WI38 (cell line): ENCODE measurements around the gene COG8.
"Not testable (repeated sequence)": the region's sequence is repeated elsewhere in the genome, so short reads cannot be mapped to it uniquely, and the experiment has no call there.

Source experiments
- H3K4me3 ChIP-seq: 2 replicates; pipeline ENCODE4 v1.5.1; 2011; ENCODE audit warnings: low read depth, mild to moderate bottlenecking, control low read depth, low read length
- TF ChIP-seq, protein P1 (sequence below): IDR thresholded peaks from 2 replicates; pipeline ENCODE4 v1.5.1; 2012; ENCODE audit warnings: low read depth, mild to moderate bottlenecking, control low read depth, low read length

COG8 gene

DNA sequence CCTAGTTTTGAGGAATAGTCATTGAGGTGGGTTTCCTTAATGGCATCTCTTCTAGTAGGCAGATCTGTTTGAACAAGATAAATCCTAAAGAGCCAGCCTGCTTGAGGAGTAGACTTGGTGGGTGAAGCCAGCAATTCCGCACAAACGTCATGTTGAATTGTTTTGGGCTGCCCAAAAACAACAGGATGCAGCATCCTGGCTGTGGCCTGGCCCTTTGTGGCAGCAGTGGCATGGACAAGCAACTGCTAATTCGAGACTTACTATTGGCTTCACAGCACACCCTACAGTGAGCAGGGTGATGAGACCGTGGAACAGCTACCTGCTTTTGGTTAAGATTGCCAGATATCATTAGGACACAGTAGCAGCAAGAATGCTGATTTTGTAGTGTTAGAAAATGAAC, 37.5 kb downstream of the COG8 start:
- TF ChIP-seq, protein P1, sequence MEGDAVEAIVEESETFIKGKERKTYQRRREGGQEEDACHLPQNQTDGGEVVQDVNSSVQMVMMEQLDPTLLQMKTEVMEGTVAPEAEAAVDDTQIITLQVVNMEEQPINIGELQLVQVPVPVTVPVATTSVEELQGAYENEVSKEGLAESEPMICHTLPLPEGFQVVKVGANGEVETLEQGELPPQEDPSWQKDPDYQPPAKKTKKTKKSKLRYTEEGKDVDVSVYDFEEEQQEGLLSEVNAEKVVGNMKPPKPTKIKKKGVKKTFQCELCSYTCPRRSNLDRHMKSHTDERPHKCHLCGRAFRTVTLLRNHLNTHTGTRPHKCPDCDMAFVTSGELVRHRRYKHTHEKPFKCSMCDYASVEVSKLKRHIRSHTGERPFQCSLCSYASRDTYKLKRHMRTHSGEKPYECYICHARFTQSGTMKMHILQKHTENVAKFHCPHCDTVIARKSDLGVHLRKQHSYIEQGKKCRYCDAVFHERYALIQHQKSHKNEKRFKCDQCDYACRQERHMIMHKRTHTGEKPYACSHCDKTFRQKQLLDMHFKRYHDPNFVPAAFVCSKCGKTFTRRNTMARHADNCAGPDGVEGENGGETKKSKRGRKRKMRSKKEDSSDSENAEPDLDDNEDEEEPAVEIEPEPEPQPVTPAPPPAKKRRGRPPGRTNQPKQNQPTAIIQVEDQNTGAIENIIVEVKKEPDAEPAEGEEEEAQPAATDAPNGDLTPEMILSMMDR = no peak
- H3K4me3 ChIP-seq = no peak overlapping the region

DNA sequence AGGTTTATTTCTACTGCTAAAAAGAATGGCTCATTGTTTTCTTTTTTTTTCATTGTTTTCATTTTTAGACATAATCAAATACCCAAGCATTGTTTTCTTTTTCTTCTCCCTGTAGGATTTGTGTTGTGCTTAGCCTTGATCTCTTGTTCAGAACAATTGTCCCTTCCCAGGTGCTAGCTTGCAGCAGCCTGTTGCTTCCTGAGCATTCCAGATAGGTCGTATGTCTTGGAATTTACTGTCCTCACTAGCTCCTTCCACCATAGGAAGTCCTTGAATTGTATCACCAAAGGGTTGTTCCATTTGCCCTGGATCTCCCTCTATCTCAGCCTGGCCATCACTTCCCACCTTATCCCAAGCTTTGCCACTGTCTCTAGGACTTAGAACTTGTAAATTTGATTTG, 38.2 kb downstream of the COG8 start:
- H3K4me3 ChIP-seq = no peak overlapping the region
- TF ChIP-seq, protein P1 = no peak

DNA sequence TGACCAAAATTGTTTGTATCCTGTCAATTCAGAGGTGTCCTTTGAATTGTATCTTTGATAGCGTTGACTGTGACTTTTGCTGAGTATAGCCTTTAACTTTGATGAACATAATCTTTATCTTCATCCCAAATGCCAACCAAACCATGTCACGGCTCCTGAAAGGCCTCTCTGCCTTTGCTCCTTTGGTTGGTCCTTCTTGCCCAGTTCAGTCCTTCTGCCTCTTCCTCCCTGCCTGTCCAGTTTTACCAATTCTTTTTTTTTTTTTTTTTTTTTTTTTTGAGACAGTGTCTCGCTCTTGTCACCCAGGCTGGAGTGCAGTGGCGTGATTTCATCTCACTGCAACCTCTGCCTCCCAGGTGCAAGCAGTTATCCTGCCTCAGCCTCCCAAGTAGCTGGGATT, 41.1 kb downstream of the COG8 start:
- TF ChIP-seq, protein P1 = no peak
- no peak overlapping the region for H3K4me3 ChIP-seq

DNA sequence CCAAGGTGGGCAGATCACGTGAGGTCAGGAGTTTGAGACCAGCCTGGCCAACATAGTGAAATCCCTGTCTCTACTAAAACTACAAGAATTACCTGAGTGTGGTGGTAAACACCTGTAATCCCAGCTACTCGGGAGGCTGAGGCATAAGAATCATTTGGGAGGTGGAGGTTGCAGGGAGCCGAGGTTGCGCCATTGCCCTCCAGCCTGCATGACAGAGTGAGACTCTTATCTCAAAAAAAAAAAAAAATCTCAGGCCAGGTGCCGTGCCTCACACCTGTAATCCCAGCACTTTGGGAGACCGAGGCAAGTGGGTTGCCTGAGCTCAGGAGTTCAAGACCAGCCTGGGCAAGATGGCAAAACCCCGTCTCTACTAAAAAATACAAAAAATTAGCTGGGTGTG, 42.6 kb downstream of the COG8 start:
- H3K4me3 ChIP-seq = not testable (repeated sequence)

DNA sequence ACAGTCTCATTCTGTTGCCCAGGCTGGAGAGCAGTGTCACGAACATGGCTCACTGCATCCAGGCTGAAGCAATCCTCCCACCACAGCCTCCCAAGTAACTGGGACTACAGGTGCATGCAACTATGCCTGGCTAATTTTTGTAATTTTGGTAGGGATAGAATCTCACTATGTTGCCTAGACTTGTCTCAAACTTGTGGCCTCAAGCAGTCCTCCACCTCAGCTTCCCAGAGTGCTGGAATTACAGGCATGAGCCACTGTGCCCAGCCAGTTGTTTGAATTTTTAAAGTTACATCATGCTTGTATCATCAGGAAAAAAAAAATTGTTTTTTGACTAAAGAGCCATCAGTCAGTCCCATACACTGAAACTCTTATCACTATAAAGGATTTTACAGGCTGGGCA, 45.3 kb downstream of the COG8 start:
- TF ChIP-seq, protein P1 = no peak
- no peak overlapping the region for H3K4me3 ChIP-seq

DNA sequence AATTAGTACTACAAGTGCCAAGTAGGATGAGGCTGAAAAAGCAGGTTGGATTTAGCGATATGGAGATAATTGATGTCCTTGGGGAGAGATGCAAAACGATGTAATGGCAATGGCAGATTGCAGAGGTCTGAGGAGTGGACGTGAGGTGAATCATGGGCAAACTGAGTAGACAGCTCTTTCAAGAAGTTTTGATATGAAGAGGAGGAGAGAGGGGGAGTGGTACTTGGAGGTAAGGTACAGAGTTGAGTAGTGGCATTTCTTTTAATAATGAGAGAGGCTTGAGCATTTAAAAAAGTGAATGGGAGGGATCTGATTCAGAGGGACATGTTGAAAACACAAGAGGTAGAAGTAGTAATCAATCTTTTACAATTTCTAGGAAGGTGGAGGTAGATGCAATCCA, 46.0 kb downstream of the COG8 start:
- TF ChIP-seq, protein P1 = no peak
- no peak overlapping the region for H3K4me3 ChIP-seq

DNA sequence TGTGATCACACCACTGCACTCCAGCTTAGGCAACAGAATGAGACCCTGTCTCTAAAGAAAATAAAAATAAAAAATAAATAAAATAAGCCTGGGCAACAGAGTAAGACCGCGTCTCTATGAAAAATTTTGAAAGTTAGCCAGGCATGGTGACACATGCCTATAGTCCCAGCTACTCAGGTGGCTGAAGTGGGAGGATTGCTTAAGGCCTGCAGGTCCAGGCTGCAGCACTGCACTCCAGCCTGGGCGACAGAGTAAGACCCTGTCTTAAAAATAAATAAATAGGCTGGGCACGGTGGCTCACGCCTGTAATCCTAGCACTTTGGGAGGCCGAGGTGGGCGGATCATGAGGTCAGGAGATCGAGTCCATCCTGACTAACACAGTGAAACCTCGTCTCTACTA, 47.7 kb downstream of the COG8 start:
- not testable (repeated sequence) for H3K4me3 ChIP-seq

DNA sequence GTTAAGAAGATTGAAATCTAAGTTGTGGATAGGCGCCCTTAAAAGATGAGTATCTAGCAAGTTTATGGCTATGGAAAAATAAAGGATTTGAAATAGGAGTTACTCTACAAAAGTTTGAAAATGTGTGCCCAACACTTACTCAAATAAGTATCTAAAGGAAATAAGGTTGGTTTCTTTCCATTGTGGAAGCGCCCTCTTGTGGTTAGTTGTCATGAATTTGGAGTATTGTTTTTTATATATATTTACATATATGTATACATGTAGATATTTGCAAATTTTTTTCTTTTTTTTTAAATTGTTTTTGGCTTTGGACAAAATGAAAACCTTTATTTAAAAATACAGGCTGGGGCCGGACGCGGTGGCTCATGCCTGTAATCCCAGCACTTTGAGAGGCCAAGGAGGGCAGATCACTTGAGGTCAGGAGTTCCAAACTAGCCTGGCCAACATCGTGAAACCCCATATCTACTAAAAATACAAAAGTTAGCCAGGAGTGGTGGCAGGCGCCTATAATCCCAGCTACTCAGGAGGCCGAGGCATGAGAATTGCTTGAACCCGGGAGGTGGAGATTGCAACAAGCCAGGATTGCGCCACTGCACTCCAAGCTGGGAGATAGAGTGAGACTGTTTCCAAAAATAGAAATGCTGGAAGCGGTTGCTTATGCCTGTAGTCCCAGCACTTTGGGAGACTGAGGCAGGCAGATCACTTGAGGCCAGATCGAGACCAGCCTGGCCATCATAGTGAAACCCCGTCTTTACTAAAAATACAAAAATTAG, 52.2 kb downstream of the COG8 start:
- H3K4me3 ChIP-seq = no peak overlapping the region
- TF ChIP-seq, protein P1 = peak; percentile 15; the same call in 1 of the 2 replicates
